Stimulated activated CD4-positive, alpha-beta T cell treated with anti-CD3 and anti-CD28 coated beads, Interleukin-1b, Interleukin-23, amount 100 ng/mL, for 24 hours (primary cell): Measurements from ENCODE around the gene ABRACL.

ENCODE experiments used
- DNase-seq, 4 experiments: peaks; one replicate each; pipeline ENCODE4 v3.0.0-alpha.2; 2020; ENCODE audit warnings: low read depth in 4 of 4, low spot score in 1 of 4

ABRACL gene

DNA sequence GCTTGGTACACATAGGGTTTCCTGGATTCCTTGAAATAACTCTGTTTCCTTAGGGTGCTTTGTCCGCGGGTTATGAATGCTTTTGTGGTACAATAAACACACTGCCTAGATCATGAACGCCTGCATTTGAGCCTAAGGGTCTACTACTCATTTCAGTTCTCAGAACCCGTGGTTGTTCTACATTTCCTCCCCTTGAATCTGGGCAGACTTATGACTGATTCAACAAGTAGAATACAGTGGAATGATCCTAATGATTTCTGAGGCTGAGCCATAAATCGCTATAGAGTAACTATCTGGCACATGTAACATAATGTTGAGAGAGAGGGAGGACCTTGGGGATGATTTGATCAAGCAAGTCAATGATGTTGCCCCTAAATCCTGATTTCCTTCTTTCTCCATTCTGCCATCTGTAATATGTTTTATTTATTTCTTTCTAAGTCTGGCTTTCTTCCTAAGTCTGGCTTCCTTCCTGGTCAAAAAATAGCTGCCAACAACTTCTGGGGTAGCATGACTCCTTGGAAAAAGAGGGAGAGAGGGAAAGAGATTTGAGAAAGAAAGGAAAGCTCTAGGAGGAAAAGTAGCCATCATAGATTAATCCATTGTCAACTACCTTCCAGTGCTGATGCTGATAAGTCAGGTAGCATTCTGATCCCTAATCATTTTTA is 23.0 kb downstream of the ABRACL start:
- no peak for DNase-seq

DNA sequence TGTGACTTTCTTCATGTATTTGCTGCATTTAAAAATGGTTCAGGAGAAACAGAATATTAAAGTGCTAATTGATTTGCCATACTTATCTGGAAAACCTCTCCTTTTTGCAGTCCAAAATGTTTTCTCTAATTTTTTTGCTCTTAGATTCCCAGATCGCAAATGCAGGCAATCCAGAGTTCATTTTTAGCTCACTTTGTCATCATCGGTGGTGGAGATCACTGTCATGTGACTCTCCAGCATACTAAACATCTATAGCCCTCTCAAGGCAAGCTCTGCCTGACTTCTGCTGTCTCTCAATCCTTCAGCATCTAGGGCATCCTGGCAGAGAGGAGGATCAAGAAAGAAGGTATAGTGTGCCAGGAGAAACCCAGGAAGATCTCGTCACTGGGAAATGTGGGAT is 24.8 kb downstream of the ABRACL start:
- DNase-seq, result no peak

DNA sequence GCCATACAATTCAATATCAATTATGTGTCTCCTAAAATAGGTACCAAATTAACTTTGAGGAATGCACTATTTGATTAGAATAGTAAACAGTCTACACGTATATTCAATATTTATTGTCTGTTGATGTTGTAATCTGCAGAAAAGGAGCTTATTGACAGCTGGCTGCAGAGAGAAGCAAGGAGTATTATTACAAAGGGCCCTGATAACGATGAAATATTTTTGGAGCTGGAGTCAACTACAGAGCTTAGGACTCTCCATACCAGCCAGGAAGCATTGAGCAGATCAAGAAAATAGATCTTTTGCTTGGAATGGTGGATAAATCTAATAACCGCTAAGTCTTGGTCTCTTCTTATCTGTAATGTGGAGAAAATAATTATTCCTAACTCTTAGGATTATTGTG is 25.5 kb downstream of the ABRACL start:
- DNase-seq, result no peak

DNA sequence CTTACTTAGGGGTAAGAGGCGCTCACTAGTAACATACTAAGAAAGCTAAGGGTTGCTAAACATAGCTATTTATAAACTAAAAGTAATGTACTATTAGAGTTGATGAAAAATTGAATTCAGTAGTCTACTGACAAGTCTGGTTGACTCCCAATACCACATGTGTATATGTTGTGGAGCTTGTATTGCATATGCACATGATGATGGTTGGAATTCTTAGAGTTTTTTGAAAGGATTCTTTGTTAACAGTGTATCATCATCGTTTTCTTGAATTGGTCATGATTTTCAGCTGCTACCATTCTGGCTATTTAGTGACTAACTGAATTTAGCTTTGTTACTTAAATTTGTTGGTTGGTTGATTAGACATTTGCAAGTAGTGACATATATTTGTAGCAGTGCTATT is 27.2 kb downstream of the ABRACL start:
- DNase-seq, result no peak

DNA sequence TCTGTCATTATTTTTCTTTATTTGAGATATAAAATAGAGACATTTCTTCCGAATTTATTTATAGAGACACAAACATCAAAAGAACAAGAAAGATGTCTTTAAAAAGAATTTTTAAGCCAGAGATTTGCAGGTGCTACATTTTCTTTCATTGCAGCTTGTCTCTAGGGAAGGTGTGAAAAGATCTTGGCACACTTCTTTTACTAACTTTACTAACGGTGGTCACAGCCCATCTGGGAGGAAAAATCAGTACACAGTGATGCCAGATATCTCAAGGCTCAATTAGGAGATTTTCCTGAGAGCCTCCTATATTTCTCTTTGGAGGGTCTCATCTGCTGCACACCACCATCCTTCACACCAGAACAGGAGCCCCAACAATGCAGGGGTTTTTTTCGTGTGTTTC is 29.5 kb downstream of the ABRACL start:
- DNase-seq, result no peak

DNA sequence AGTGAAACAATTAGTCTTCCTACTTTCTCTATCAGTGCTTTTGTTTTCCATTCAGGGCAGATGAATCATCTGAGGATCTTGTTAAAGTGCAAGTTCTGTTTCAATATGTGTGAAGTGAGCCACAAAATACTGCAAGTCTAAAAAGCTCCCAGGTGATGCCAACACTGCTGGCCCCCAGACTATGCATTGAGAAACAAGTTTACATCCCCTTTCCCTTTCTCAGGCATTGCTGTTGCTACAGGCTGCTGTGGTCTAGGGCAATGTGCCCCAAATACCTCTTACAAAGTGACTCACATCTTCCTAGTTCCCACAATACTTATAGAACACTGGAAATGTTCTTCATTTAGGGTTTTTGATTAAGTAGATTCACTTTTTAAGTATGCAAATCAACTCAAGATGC is 31.8 kb downstream of the ABRACL start:
- DNase-seq, result no peak

DNA sequence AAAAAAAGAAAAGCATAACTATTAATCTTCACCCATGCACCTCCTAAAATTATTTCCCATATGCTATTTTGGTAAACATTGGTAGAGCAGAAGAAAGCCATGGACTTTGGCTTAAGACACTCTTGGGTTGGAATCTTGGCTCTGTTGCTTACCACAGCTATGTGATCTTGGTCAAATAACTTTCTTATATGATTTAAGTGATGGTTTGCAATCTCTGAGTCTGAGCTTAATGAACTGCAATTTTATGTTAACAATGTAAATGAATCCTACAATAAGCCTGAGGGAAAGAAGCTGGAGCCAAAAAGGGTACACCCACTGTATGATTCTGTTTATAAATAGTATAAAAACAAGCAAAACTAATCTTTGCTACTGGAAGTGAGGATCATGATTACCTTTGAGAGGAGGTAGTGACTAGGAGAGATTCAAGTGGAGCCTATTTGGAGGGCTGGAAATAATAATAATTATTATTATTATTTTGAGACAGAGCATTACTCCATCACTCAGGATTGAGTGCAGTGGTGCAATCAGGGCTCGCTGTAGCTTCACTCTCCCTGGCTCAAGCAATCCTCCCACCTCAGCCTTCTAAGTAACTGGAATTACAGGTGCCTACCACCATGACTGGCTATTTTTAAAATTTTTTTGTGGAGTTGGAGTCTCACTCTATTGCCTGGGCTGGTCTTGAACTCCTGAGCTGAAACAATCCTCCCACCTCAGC is 34.5 kb downstream of the ABRACL start:
- DNase-seq, result no peak

DNA sequence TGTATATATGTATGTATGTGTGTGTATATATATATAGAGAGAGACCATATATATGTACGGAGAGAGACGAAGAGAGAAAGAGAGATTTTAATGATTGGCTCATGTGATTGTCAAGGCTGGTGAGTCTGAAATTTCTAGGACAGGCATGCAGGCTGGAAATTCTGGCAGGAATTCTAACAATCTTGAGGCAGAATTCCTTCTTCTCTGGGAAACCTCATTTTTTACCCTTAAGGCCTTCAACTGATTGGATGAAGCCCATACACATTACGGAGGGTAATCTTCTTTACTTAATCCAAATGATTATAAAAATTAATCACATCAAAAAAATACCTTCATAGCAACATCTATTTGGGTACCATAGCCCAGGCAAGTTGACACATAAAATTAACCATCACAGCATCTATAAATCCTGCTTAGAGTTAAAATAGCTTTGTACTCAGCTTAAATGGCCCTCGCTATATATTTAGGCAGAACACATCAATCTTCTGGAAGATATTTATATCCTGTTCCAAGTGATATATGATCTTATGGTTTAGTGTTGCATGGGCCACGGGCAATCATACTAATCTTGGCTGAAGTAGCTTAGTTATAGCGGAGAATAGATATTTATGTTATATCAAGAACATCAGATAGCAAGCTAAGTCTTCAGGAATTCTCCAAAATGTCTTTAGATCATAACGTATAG is 36.6 kb downstream of the ABRACL start:
- DNase-seq, result no peak

DNA sequence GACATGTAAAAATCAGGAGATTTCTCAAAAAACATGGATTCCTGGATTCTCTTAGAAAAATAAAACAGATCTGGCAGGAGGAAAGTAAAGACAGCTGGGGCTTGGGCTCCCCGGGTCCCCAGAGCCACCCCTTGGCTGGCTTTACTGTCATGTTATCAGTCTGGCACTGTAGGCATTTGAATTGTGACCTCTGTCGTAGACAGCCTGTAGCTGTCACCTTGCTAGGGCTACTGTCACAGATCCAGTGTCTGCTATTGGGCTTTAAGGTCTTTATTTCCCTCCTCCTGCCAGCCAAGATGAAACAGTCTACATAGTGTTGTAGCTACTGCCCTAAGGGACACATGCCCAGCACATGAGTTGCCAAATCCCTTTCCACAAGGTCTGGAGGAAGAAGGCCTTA is 37.5 kb downstream of the ABRACL start:
- no peak for DNase-seq

DNA sequence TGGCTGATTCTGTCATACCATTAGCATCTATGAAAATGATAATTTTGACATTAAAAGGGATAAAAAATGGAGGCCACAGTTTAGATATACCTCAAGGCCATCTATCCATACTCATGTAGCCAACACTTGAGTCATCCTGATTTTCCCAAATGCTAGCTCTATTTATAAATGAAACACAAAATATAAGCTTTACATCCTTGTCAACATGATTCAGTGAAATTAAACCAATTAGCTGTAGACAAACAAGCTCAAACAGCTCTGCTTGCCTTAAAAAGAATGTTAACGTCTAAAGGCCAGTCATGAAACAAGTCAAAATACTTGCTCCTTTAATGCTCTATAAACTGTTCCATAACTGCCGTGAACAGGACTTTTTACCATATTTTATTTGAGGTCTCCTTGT is 40.3 kb downstream of the ABRACL start:
- DNase-seq, result no peak

DNA sequence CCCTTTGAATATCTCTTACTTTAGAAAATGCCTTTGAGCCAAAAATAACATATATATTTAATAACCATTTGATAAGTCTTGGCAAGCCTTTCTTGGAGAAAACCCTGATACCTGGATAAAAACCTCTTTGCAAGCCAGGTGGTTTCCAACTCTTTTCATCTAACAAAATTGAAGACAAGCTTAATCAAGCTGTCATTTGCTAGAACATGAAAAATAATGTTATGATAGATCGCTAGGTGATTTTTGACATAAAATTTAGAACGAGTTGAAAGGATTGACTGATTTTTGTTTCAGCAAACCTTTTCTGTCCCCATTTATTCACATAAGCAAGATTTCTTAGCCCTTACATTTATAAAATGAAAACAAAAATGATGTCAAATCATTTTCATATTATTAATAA is 44.6 kb downstream of the ABRACL start:
- no peak for DNase-seq

DNA sequence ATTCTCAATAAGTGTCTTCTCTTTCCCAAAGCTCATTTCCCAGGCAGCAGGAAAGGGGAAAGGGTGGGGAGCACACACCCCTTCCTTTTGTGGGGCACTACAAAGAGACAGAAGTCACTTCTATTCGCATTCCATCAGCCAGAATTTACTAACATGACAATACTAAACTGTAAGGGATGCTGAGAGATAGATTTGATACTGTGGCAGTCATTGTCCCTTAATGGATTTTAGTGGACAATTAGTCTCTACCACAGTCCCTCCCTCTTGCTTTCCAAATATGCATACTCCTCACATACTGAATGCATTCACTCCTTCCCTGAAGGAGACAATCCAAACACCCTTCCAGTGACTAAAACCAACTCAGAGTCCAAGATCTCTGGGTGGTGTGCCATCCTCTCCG is 50.5 kb downstream of the ABRACL start:
- no peak for DNase-seq

DNA sequence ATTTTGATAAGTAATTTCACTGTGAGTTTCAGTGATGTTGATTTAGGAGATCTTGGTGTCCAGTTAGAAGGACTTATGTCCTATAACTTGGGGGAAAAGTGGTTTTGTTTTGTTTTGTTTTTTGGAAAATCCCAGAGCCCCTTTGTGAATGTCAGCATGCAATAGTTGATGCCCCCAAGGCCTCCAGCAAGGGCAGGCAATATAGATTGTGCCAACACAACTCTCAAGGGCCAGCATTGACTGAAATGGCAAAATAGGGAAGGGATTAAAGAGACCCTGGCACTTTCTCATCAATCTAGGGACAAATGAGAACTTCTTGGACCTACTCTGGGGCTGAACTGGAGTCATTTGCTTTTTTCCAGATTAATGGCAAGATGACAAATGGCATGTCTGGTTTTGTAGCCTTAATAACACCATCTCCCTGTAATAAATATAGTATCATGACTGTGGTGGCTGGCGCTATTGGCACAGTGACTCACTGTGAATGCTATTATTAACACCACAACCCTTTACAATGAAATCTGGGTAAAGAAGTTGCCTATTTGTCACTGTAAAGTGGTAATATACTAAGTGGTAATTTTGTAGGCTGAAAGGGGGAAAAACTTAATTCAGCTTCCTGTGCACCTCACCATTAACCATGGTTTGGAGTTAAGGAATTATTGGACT is 51.8 kb downstream of the ABRACL start:
- no peak for DNase-seq

DNA sequence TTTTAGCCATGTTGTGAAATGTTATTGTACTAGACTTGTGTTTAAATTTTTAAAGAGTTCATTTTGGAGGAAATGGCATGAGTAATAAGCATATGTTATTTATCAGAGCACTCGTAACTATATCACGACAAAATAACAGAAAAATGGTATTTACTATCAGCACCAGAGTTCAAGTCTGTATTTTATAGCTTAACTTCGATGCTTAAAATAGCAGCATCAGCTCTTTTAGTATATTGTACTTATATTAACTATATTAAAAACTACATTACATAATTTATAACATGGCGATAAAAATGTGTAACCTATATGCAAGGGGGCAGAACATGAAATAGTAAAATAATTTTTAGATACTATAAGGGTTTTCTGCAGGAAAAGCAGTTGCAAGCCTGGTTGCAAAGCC is 52.9 kb downstream of the ABRACL start:
- DNase-seq, result no peak

DNA sequence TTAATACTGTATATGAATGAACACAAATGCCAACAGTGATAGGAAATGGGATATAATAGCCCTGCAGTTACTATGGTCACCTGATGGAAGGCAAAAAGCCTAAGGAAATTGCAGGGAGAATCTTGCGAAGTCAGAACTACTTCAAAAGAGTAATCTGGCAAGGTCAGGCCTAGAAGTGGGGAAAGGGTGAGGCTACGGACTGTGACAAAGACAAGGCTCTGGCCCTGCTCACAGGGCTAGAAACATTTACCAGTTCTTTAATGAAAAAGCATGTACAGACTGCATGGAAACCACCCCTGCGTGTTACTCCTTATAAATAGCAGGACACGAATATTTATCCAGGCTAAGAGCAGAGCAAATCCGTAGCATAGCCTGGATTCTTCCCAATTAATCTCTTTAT is 53.8 kb downstream of the ABRACL start:
- no peak for DNase-seq

DNA sequence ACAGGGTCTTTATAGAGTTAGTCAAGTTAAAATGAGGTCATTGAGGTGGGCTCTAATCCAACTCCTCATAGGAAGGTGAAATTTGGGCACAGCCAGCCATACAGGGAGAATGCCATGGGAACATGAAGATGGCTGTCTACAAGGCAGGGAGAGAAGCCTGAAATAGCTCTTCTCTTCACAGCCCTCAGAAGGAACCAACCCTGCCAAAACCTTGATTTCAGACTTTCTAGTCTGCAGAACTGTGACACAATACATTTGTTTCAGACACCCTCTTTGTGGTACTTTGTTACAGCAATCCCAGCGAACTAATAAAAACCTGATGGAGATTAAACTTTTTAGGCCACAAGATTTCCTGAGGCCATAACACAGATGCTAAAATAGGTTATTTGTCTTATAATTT is 63.3 kb downstream of the ABRACL start:
- DNase-seq, result no peak
